Left lobe of liver (tissue), 2 donors: Measurements from ENCODE around the gene RAB24. TPM values are rescaled to one million over a fixed set of nuclear protein-coding genes. Genes with fewer than 3 reads are reported as not detected.

ENCODE experiments used
- ATAC-seq: fragments of 200-7000 bp; cut with Tn5 transposase; one replicate; pipeline ENCODE4 v1.9.1; 2020; ENCODE audit warnings: mild to moderate bottlenecking, moderate library complexity
- DNase-seq: peaks from one replicate; pipeline ENCODE4 v3.0.0-alpha.2; 2020; ENCODE audit warnings: low spot score
- total RNA-seq: library from RNA; stranded (reverse); gene quantifications from one replicate; pipeline ENCODE4 v1.2.1, GENCODE V29; 2021
- donor health status: DM: no; HTN: no; CAD: no; lungs with moderate emphysema.
- donor health status: DM: no; HTN: yes; CAD: no.

Gene RAB24
- total RNA-seq, 1 donor from 2014 or later, result 15.3 TPM

- DNase-seq (no peak), ATAC-seq (no peak)
Measured at GRCh38 chr5:177333420-177334154, 30.1 kb upstream of the RAB24 start.

- DNase-seq (no peak), ATAC-seq (no peak)
Measured at GRCh38 chr5:177332896-177333260, 29.4 kb upstream of the RAB24 start.

GRCh38 chr5:177332031-177332895 is 28.7 kb upstream of the RAB24 start:
- ATAC-seq, result no peak
- no peak for DNase-seq

- DNase-seq, result no peak
- ATAC-seq, result no peak
Measured at GRCh38 chr5:177330991-177331842, 27.7 kb upstream of the RAB24 start.

GRCh38 chr5:177329883-177330282 is 26.4 kb upstream of the RAB24 start:
- DNase-seq (no peak), ATAC-seq (no peak)

- DNase-seq (no peak), ATAC-seq (no peak)
Measured at GRCh38 chr5:177328545-177329231, 25.2 kb upstream of the RAB24 start.

- DNase-seq, result no peak
- ATAC-seq, result peak; percentile 34
Measured at GRCh38 chr5:177327539-177328522, 24.3 kb upstream of the RAB24 start.

- peak; percentile 51 for ATAC-seq
- no peak for DNase-seq
Measured at GRCh38 chr5:177325868-177326381, 22.4 kb upstream of the RAB24 start.

- DNase-seq (no peak), ATAC-seq (no peak)
Measured at GRCh38 chr5:177320879-177321278, 17.4 kb upstream of the RAB24 start.

- ATAC-seq (no peak), DNase-seq (no peak)
Measured at GRCh38 chr5:177319913-177320588, 16.5 kb upstream of the RAB24 start.

GRCh38 chr5:177317959-177318377 is 14.4 kb upstream of the RAB24 start:
- DNase-seq (peak; percentile 84), ATAC-seq (peak; percentile 93)

- ATAC-seq, result no peak
- DNase-seq, result no peak
Measured at GRCh38 chr5:177316005-177316404, 12.5 kb upstream of the RAB24 start.

- no peak for DNase-seq
- no peak for ATAC-seq
Measured at GRCh38 chr5:177315411-177315810, 11.9 kb upstream of the RAB24 start.

- ATAC-seq, result no peak
- no peak for DNase-seq
Measured at GRCh38 chr5:177314376-177315342, 11.1 kb upstream of the RAB24 start.

GRCh38 chr5:177313561-177314259 is 10.2 kb upstream of the RAB24 start:
- no peak for DNase-seq

GRCh38 chr5:177312649-177313181 is 9.2 kb upstream of the RAB24 start:
- ATAC-seq (no peak), DNase-seq (no peak)

More at GRCh38 chr5:177313561-177314259, 10.2 kb upstream of the RAB24 start:
- ATAC-seq, result no peak
